Measurements from ENCODE around the gene ATAD5. TPM values are rescaled to one million over a fixed set of nuclear protein-coding genes. Genes with fewer than 3 reads are reported as not detected.

Gene ATAD5
- total and polyA plus RNA-seq, 2 of the 13 experiments (the other 11 are each of a cell fraction or from before 2014, with no cell fraction given): 1.8 to 10.7 TPM

DNA sequence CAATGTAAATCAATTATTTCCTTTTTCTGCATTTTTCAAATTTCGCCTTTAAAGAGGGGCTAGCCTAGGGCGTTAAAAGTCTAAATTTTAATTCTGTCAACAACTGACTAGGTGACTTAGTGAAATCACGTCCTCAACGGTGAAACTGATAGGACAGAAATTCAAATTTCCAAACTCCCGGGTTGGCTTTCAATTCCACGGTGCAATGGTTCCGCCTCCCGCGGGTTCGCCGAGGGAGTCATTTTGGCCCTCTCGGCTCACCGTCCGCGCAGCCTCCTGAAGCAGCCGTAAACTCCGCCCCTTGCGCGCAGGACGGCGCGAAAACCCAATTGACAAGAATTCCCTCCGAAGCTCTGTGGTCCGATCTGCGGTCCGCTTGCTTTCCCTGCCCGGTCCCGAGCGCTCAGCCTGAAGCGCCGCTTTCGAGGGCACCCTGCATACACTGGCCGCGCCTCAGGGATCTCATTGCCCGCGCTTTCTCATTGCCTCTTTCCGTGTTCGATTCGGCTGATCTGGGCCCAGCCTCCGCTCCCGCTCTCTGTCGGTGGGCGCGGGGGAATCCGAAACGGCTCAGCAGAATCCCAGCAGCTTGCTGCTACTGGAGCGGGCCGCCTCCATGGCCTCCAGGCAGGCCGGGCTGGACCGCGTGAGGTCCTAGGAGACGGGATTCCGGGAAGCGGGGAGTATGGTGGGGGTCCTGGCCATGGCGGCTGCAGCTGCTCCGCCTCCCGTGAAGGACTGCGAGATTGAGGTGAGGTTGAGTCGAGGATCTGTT is at the start of gene ATAD5 (continued):
- TF ChIP-seq ZIK1 (CRISPR knock-in tag; IDR thresholded peaks at IDR 0.05; ENCODE audit: borderline replicate concordance, low read depth) (no peak), ZNF30 (CRISPR knock-in tag; IDR thresholded peaks at IDR 0.05) (no peak), SALL1 (CRISPR knock-in tag; IDR thresholded peaks at IDR 0.05) (peak; percentile 67), ZNF768 (CRISPR knock-in tag; IDR thresholded peaks at IDR 0.05) (peak; percentile 77; the same call in 1 of the 2 replicates), FOXM1 (CRISPR knock-in tag; IDR thresholded peaks at IDR 0.05) (peak; percentile 60; the same call in 1 of the 2 replicates), IRX3 (CRISPR knock-in tag; IDR thresholded peaks at IDR 0.05; ENCODE audit: borderline replicate concordance, low read depth) (0 out of 2 replicates have a peak, but pooled peaks have one; percentile 65), MTA1 (CRISPR knock-in tag; IDR thresholded peaks at IDR 0.05; ENCODE audit: borderline replicate concordance) (peak; percentile 53; the same call in 1 of the 2 replicates), HNF4A (CRISPR knock-in tag; IDR thresholded peaks at IDR 0.05) (no peak; the same call in 1 of the 2 replicates), ETV5 (CRISPR knock-in tag; IDR thresholded peaks at IDR 0.05; ENCODE audit: borderline replicate concordance) (peak; percentile 55; the same call in 1 of the 2 replicates), ZNF274 (CRISPR knock-in tag; IDR thresholded peaks at IDR 0.05) (no peak; the same call in 1 of the 2 replicates), TRIM24 (CRISPR knock-in tag; IDR thresholded peaks at IDR 0.05) (no peak), ZNF775 (CRISPR knock-in tag; IDR thresholded peaks at IDR 0.05; ENCODE audit: borderline replicate concordance) (no peak), ZSCAN25 (CRISPR knock-in tag; IDR thresholded peaks at IDR 0.05) (no peak), ZNF34 (CRISPR knock-in tag; IDR thresholded peaks at IDR 0.05; ENCODE audit: borderline replicate concordance) (0 out of 2 replicates have a peak, but pooled peaks have one; percentile 36), ZNF207 (IDR thresholded peaks at IDR 0.05; ENCODE audit: borderline replicate concordance) (no peak)
- TF ChIP-seq, protein P1, sequence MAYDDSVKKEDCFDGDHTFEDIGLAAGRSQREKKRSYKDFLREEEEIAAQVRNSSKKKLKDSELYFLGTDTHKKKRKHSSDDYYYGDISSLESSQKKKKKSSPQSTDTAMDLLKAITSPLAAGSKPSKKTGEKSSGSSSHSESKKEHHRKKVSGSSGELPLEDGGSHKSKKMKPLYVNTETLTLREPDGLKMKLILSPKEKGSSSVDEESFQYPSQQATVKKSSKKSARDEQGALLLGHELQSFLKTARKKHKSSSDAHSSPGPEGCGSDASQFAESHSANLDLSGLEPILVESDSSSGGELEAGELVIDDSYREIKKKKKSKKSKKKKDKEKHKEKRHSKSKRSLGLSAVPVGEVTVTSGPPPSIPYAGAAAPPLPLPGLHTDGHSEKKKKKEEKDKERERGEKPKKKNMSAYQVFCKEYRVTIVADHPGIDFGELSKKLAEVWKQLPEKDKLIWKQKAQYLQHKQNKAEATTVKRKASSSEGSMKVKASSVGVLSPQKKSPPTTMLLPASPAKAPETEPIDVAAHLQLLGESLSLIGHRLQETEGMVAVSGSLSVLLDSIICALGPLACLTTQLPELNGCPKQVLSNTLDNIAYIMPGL (CRISPR knock-in tag; IDR thresholded peaks at IDR 0.05; ENCODE audit: borderline replicate concordance in 1 of 2, low read depth in 1 of 2): peak; percentile 80 to 82
- TF ChIP-seq, protein P2, sequence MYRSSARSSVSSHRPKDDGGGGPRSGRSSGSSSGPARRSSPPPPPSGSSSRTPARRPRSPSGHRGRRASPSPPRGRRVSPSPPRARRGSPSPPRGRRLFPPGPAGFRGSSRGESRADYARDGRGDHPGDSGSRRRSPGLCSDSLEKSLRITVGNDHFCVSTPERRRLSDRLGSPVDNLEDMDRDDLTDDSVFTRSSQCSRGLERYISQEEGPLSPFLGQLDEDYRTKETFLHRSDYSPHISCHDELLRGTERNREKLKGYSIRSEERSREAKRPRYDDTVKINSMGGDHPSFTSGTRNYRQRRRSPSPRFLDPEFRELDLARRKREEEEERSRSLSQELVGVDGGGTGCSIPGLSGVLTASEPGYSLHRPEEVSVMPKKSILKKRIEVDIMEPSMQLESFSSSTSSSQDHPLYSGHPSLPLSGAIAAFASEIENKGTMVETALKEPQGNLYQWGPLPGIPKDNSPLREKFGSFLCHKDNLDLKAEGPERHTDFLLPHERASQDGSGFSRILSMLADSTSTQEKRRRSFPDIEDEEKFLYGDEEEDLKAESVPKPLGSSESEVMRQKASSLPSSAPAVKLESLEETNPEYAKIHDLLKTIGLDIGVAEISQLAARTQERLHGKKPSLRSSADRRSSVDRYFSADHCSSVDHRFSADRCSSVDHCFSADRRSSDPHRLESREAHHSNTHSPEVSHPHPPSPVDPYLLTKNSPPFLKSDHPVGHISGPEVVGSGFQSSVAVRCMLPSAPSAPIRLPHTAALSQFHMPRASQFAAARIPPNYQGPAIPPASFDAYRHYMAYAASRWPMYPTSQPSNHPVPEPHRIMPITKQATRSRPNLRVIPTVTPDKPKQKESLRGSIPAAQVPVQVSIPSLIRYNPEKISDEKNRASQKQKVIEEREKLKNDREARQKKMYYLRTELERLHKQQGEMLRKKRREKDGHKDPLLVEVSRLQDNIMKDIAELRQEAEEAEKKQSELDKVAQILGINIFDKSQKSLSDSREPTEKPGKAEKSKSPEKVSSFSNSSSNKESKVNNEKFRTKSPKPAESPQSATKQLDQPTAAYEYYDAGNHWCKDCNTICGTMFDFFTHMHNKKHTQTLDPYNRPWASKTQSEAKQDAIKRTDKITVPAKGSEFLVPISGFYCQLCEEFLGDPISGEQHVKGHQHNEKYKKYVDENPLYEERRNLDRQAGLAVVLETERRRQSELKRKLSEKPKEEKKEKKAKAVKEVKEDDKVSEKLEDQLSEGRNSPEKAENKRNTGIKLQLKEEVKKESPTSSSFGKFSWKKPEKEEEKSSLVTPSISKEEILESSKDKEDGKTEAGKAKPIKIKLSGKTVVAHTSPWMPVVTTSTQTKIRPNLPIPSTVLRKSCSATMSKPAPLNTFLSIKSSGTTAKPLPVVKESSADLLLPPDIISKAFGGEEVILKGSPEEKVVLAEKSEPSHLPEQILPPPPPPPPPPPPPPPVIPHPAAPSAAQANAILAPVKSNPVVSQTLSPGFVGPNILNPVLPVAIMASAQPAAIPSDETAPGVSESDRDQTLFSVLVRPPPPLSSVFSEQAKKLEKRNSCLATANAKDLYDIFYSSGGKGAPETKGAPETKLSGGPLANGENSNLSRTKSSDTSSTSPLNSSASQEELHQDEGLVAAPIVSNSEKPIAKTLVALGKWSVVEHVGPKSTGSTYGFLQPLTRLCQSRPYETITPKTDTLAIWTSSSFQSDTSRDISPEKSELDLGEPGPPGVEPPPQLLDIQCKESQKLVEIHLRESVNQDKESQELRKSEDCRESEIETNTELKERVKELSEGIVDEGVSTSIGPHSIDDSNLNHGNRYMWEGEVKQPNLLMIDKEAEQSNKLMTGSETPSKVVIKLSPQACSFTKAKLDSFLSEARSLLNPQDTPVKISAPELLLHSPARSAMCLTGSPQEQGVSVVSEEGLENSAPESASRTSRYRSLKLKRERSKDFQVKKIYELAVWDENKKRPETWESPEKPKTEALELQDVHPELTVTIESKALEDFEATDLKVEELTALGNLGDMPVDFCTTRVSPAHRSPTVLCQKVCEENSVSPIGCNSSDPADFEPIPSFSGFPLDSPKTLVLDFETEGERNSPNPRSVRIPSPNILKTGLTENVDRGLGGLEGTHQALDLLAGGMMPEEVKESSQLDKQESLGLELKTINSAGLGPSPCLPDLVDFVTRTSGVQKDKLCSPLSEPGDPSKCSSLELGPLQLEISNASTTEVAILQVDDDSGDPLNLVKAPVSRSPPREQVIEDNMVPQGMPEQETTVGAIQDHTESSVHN (CRISPR knock-in tag; IDR thresholded peaks at IDR 0.05): no peak

Data from HepG2 (cell line).